ENCODE results near the gene IRF2BP1.

Gene IRF2BP1

GRCh38 chr19:45860359-45861259 is 25.3 kb downstream of the IRF2BP1 start:
- no peak for DNase-seq

GRCh38 chr19:45854167-45854778 is 31.7 kb downstream of the IRF2BP1 start:
- DNase-seq: no peak

- no peak for DNase-seq
Measured at GRCh38 chr19:45852983-45853382, 33.0 kb downstream of the IRF2BP1 start.

GRCh38 chr19:45852145-45852750 is 33.7 kb downstream of the IRF2BP1 start:
- DNase-seq: no peak

GRCh38 chr19:45848922-45849321 is 37.0 kb downstream of the IRF2BP1 start:
- no peak for DNase-seq

GRCh38 chr19:45847663-45848062 is 38.3 kb downstream of the IRF2BP1 start:
- DNase-seq: no peak

GRCh38 chr19:45842198-45842597 is 43.7 kb downstream of the IRF2BP1 start:
- no peak for DNase-seq

GRCh38 chr19:45834970-45835369 is 51.0 kb downstream of the IRF2BP1 start:
- DNase-seq: no peak
